ENCODE data around the gene CGA. TPM values are rescaled to one million over a fixed set of nuclear protein-coding genes. Genes with fewer than 3 reads are reported as not detected.

CGA gene
- total and polyA plus RNA-seq, 2 experiments from 2014 or later = 5.4 to 43.8 TPM

DNA sequence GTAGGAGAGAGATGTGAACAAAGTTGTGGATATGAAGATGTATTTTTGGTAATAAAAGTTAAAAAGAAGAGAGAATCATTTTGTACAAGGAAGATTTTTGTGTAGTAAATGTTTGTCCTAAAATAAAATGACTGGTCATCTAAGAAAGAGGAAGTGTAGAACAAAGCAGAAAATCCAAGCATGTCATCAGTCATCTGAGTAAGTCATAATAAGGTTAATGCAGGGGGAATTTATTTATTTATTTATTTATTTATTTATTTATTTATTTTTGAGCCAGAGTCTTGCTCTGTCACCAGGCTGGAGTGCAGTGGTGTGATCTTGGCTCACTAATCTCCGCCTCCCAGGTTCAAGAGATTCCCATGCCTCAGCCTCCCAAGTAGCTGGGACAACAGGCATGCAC, 15.7 kb upstream of the CGA start:
- no peaks in the 10 kb centered on the region for H3K4me1 ChIP-seq (ENCODE audit: insufficient read depth)
- no peak overlapping the region for H3K4me2 ChIP-seq
- no peak for DNase-seq (ENCODE audit: low spot score)
- H3K4me3 ChIP-seq = no peak overlapping the region
- 93% methylated on average over 1 of the region's 1 CpG for WGBS (ENCODE audit: low lambda C conversion rate, missing lambda C conversion rate)
- H3K79me2 ChIP-seq = no peaks in the 10 kb centered on the region
- no peaks in the 10 kb centered on the region for H3K36me3 ChIP-seq (replicated peaks; ENCODE audit: insufficient read depth, low read depth)
- H3K9me3 ChIP-seq (ENCODE audit: low read depth) = no peaks in the 10 kb centered on the region
- H2AFZ ChIP-seq = no peak overlapping the region
- no peaks in the 10 kb centered on the region for H3K9me2 ChIP-seq (replicated peaks; ENCODE audit: insufficient read depth)
- TF ChIP-seq, protein P1, sequence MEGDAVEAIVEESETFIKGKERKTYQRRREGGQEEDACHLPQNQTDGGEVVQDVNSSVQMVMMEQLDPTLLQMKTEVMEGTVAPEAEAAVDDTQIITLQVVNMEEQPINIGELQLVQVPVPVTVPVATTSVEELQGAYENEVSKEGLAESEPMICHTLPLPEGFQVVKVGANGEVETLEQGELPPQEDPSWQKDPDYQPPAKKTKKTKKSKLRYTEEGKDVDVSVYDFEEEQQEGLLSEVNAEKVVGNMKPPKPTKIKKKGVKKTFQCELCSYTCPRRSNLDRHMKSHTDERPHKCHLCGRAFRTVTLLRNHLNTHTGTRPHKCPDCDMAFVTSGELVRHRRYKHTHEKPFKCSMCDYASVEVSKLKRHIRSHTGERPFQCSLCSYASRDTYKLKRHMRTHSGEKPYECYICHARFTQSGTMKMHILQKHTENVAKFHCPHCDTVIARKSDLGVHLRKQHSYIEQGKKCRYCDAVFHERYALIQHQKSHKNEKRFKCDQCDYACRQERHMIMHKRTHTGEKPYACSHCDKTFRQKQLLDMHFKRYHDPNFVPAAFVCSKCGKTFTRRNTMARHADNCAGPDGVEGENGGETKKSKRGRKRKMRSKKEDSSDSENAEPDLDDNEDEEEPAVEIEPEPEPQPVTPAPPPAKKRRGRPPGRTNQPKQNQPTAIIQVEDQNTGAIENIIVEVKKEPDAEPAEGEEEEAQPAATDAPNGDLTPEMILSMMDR (IDR thresholded peaks at IDR 0.05; ENCODE audit: poor library complexity) = no peak
- H3K27ac ChIP-seq = no peak overlapping the region
- no peaks in the 10 kb centered on the region for H3K27me3 ChIP-seq
- no peaks in the 10 kb centered on the region for H4K20me1 ChIP-seq (ENCODE audit: insufficient read depth, poor library complexity, severe bottlenecking)

DNA sequence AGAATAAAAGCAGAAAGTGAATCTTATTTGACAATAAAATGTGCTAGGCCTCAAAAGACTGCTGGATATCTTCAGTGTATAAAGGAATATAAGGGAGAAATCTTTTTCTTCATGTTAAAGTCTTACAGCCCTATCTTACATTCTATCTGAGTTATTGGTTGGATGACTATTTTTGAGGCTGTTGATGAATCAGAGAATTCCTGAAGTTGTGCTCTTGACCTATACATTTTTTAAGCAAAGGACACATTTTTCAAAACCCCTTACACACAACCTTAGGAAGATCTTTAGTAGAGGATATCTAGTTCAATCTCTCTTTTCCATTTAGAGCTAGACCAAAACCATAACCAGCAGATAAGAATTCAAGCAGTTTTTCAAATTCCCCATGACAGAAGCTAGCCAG, 10.9 kb upstream of the CGA start:
- Histone ChIP-seq H3K4me1 (ENCODE audit: insufficient read depth) (no peaks in the 10 kb centered on the region), H2AFZ (no peak overlapping the region), H3K4me2 (no peak overlapping the region), H3K9me3 (ENCODE audit: low read depth) (no peaks in the 10 kb centered on the region), H3K9me2 (replicated peaks; ENCODE audit: insufficient read depth) (no peaks in the 10 kb centered on the region), H3K36me3 (replicated peaks; ENCODE audit: insufficient read depth, low read depth) (no peaks in the 10 kb centered on the region), H4K20me1 (ENCODE audit: insufficient read depth, poor library complexity, severe bottlenecking) (no peaks in the 10 kb centered on the region), H3K4me3 (no peak overlapping the region), H3K27ac (no peak overlapping the region), H3K27me3 (no peaks in the 10 kb centered on the region), H3K79me2 (no peaks in the 10 kb centered on the region)
- TF ChIP-seq, protein P1 (IDR thresholded peaks at IDR 0.05; ENCODE audit: poor library complexity) = no peak
- no peak for TF ChIP-seq EZH2phosphoT487 (IDR thresholded peaks at IDR 0.05; ENCODE audit: low read depth, severe bottlenecking, unreplicated experiment)
- no peak for TF ChIP-seq EZH2 (IDR thresholded peaks at IDR 0.05; ENCODE audit: borderline replicate concordance)
- DNase-seq (ENCODE audit: low spot score) = no peak

DNA sequence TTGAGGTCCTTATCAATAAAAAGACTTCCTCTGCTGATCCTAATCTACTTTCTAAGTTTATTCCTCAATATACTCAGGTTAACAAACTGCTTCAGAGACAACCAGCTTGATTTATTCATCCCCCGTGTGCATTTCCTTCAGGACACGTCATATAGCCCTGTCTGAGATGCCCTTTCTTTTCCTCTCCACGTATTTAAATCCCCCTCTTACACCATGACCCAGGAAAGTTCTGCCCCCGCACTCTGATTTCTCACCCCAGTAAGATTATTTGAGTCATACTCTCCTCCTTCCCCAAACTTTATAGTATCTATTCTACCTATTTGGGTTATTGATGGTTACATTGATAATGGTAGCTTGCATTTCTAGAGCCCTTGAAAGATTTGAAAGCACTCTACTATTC, 9.8 kb upstream of the CGA start:
- no peak for DNase-seq (ENCODE audit: low spot score)
- TF ChIP-seq, protein P1 (IDR thresholded peaks at IDR 0.05; ENCODE audit: poor library complexity) = no peak
- TF ChIP-seq EZH2 (IDR thresholded peaks at IDR 0.05; ENCODE audit: borderline replicate concordance) (no peak), EZH2phosphoT487 (IDR thresholded peaks at IDR 0.05; ENCODE audit: low read depth, severe bottlenecking, unreplicated experiment) (no peak)
- Histone ChIP-seq H3K4me2 (no peak overlapping the region), H3K36me3 (replicated peaks; ENCODE audit: insufficient read depth, low read depth) (no peaks in the 10 kb centered on the region), H4K20me1 (ENCODE audit: insufficient read depth, poor library complexity, severe bottlenecking) (no peaks in the 10 kb centered on the region), H3K79me2 (no peaks in the 10 kb centered on the region), H3K27me3 (no peaks in the 10 kb centered on the region), H2AFZ (no peak overlapping the region), H3K9me3 (ENCODE audit: low read depth) (no peaks in the 10 kb centered on the region), H3K4me3 (no peak overlapping the region), H3K9me2 (replicated peaks; ENCODE audit: insufficient read depth) (no peaks in the 10 kb centered on the region), H3K4me1 (ENCODE audit: insufficient read depth) (no peaks in the 10 kb centered on the region), H3K27ac (no peak overlapping the region)
- 85% methylated on average over 4 of the region's 4 CpGs for WGBS (ENCODE audit: low lambda C conversion rate, missing lambda C conversion rate)

DNA sequence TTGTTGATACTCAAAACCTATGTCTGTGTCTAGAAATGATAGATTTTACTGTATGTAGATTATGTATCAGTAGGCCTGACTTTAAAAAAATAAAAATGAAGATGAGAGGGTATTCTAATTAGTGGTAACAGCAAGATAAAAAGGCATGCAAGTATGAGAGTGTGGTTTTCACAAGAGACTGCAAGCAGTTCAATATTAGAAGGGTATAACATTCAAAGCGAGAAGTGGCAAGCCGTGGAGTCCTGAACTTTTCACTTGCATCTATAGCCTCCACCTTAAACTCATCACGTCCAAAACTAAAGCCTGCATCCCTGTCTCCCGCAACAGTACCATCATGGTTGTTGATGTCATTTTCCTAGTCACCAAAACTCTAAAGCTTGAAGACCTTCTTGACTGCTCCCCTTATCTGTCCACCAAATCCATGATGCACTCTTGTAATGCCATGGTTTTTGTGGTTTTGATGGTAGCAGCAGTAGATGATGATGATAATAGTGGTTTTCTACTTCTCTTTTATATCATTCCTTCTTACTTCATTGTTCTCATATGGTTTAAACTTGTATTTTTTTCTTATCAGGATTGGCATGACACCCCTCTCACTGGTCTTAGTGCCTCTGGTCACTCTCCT, 9.2 kb upstream of the CGA start:
- Histone ChIP-seq H3K9me2 (replicated peaks; ENCODE audit: insufficient read depth) (no peaks in the 10 kb centered on the region), H3K79me2 (no peaks in the 10 kb centered on the region), H3K4me1 (ENCODE audit: insufficient read depth) (peaks cover 4% of the 10 kb centered on the region), H3K36me3 (replicated peaks; ENCODE audit: insufficient read depth, low read depth) (no peaks in the 10 kb centered on the region), H2AFZ (no peak overlapping the region), H3K4me2 (no peak overlapping the region), H3K27me3 (no peaks in the 10 kb centered on the region), H4K20me1 (ENCODE audit: insufficient read depth, poor library complexity, severe bottlenecking) (no peaks in the 10 kb centered on the region), H3K4me3 (no peak overlapping the region), H3K27ac (no peak overlapping the region), H3K9me3 (ENCODE audit: low read depth) (no peaks in the 10 kb centered on the region)
- no peak for TF ChIP-seq EZH2 (IDR thresholded peaks at IDR 0.05; ENCODE audit: borderline replicate concordance)
- WGBS (ENCODE audit: low lambda C conversion rate, missing lambda C conversion rate) = 94% methylated on average over 4 of the region's 4 CpGs
- no peak for DNase-seq (ENCODE audit: low spot score)
